ENCODE data around the gene ADGRL2.

DNA sequence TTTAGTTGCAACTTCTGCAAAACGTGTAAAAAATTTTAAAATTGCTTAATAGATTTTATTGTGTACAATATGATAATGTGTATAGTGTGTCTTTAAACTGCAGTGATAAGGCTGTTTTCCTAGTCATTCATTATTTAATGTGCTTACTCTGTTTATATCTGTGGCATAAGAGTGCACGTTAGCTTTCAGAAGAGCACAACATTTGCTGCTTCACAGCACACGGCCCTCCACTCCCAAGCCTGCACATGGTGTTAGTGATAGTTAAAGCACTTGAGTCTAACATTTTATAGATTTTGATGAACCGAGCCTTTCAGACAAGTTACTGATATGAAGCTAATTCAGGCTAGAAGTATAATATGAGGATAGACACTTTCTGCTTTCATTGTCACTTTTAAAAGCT lies 120.6 kb downstream of the ADGRL2 start:
- TF ChIP-seq, protein P1, sequence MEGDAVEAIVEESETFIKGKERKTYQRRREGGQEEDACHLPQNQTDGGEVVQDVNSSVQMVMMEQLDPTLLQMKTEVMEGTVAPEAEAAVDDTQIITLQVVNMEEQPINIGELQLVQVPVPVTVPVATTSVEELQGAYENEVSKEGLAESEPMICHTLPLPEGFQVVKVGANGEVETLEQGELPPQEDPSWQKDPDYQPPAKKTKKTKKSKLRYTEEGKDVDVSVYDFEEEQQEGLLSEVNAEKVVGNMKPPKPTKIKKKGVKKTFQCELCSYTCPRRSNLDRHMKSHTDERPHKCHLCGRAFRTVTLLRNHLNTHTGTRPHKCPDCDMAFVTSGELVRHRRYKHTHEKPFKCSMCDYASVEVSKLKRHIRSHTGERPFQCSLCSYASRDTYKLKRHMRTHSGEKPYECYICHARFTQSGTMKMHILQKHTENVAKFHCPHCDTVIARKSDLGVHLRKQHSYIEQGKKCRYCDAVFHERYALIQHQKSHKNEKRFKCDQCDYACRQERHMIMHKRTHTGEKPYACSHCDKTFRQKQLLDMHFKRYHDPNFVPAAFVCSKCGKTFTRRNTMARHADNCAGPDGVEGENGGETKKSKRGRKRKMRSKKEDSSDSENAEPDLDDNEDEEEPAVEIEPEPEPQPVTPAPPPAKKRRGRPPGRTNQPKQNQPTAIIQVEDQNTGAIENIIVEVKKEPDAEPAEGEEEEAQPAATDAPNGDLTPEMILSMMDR (optimal IDR thresholded peaks at IDR 0.05 in 1 of 3, IDR thresholded peaks at IDR 0.05 in 1 of 3, conservative IDR thresholded peaks at IDR 0.05 in 1 of 3; ENCODE audit: extremely low read depth in 1 of 3, insufficient read depth in 2 of 3, low read length in 3 of 3) = no peak
- no peak for TF ChIP-seq EZH2 (IDR thresholded peaks at IDR 0.05; ENCODE audit: low read length)

Data from keratinocyte (primary cell).